ENCODE data around the gene RCAN3.
"Not testable (repeated sequence)": the region's sequence is repeated elsewhere in the genome, so short reads cannot be mapped to it uniquely, and the experiment has no call there.

Gene RCAN3

DNA sequence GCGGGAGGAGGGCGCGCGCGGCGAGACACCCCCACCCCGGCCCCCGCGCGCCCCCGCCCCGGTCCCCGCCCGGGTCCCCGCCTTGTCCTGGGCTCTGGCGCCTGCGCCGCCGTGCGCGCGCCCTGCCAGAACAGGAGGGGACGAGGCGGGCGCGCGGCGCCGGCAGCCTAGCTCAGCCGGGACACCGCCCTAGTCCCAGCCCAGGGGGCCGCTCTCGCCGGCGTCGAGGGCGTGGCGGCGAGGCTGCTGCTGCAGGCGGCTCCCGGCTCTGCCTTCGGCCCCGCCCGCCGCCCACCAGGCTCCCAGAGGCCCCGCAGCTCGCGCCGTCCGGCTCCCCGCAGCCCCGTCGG is at the start of gene RCAN3:
RCAN3 (plus strand) TSS at position 128 of the 350 bp plus-strand sequence. CDS start 11,537 bp downstream, outside the sequence.
- peak; percentile 72 for DNase-seq

DNA sequence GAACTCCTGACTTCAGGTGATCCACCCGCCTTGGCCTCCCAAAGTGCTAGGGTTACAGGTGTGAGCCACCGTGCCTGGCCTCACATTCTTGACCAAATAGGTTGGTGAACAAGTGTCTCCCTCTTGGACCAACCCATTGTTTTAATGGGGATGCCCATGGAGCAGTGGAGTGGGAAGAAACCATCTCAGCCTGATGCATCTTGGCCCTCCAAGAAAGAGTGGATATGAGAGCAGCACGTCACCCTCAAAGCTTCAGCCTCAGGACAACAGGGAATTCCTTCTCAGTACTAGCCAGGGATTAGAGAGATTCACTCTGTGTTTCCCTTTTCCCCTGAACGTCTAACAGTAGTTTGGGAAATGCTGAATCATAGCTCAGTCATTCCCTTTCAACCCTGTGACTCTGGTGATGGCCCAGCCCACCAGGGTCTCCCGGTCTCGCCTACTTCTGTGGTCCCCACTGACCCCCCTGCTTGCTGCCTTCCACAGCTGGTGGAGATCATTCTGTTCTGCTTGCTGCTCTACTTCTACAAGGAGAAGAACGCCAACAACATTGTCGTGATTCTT is 49.6 kb upstream of the RCAN3 start:
- no peak for DNase-seq

DNA sequence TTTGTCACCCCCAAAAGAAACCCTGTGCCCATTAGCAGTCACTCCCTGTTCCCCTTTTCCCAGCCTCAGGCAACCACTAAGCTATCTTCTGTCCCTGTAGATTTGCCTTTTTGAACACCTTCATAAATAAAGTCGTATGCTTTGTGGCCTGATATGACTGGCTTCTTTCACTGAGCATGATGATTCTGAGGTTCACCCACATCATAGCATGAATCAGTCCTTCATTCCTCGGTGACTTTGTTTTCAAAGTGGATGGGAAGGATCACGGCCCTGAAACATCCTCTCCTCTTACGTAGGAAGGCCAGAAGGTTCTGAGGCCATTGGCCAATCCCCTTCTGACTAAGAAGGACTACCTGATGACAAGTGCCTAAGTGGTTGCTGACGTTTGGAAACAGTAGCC is 48.0 kb upstream of the RCAN3 start:
- peak; percentile 33 for DNase-seq

DNA sequence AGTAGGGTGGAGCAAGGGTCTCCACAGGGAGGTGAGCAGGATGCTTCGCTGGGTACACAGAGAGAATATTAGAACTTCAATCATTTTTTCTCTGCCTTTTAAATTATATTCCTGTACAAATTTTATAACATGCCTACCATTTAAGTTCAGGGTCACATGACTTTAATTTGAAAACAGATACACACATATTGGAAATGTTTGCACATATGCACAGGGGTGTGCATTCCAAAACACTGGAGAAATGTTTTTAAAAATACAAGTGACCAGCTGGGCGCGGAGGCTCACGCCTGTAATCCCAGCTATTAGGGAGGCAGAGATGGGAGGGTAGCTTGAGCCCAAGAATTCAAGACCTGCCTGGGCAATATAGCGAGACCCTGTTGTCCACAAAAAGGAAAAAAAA is 47.4 kb upstream of the RCAN3 start:
- no peak for DNase-seq

DNA sequence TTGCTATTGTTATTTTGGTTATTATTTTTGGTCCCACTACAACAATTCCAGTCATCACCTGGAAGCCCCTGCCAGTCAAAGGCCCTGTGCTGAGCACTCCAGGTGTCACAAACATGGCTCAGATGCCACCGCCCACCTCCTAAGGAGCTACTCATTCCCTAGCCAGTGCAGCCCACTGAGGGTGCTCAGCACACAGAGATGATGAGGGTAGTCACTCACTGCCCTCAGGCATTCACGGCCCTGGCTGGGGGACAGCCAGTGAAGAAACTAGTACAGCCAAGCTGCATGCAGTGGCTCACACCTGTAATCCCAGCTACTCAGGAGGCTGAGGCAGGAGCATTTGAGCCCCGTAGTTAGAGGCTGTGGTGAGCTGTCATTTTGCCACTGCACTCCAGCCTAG is 44.8 kb upstream of the RCAN3 start:
- DNase-seq, result no peak

DNA sequence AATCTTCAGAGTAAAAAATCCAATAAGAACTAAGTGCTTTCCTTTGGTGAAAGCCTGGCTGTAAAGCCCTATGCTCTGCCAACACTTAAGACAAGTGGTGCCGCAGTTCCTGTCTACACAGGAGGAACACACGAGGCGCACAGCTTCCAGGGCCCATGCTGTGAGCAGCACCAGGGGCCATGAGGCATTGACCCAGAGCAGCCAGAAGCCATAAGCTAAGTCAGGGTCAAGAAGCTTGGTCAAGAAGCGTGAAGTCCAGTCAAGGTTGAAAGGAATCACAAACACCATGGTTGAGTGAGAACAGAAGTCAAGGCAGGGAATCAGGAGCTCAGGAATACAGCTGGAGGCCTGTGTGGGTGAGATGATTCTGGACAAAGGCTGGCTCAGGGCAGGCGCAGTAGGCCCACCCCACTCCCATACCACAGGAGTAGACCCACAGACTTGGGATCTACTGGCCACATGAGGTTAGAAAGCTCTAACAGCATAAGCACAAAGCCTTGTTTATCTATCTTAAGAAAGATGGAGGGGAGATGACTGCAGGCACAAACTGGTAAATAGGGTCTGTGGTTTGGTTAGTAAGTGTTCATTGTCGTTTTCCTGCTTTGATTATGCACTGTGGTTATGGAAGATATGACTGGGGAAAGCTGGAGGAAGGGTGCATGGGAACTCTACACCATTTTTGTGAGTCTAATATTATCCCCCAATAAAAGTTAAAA is 42.9 kb upstream of the RCAN3 start:
- no peak for DNase-seq

DNA sequence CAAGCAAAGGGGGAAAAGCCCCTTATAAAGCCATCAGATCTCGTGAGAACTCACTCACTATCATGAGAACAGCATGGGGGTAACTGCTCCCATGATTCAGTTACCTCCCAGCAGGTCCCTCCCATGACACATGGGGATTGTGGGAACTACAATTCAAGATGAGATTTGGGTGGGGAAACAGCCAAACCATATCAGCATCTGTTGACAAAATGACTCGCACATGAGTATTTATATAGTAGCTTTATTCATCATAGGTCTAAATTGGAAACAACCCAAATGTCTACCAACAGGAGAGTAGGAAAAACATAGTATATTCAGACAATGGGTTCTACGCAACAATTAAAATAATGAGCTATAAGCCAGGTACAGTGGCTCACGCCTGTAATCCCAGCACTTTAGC is 40.5 kb upstream of the RCAN3 start:
- DNase-seq, result not testable (repeated sequence)

DNA sequence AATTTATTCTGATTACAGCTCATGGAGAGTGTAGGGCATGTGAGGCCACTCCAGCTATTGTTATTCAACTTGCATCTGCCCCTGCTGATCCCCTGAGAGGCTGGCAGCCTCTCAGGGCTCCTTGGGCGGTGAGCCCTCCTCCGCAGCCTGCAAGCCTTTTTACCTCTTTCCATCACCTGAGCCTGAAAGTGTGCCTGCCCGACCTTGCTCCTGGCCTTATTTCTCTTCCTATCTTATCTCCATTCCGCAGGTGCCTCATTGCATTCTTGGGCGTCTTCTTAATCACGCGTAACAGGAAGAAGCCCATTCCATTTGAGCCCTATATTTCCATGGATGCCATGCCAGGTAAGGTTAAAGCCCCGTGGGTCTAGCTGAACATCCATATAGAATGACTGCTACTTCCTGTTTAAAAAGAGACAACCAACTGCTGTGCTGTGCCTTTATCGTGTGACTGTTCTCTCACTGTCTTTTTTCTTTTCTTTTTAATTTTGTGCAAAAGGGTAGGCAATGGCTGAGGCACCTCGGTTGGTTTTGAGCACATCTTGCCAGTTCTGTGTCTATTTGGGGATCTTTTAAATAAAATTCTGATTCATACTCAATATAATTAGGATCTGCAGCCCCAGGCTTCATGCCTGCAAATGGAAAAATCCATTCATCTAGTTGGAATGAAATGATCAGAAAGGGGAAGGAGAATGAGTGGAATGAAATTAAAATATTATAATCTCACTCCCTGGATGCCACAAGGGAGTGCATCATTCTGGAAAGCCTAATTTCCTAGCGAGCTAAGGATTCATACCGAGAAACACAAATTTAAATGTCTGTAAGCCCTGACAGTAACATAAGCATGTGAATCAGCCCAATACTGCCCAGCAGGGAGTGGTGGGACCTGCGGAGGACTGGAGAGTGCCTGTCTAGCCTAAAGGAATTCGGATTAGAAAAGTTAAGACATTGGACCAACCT is 38.6 kb upstream of the RCAN3 start:
- DNase-seq, result no peak

DNA sequence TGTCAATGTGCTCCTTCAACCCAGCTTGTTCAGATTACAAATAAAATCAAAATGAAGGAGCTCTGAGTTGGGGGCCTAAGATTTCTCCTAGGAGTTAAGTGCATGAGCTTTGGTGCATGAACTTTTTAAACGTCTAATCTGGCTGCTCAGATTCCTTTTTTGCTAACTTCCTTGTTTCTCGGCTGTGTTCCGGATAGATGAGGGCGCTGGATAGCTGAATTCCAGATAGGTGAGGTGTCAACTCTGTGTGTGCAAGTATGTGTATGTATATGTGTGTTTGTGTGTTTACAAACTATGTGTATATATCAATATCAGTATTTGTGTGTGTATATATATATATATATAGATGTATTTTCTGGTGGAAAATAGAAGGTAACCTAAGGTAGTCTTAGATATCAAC is 37.5 kb upstream of the RCAN3 start:
- DNase-seq, result no peak

DNA sequence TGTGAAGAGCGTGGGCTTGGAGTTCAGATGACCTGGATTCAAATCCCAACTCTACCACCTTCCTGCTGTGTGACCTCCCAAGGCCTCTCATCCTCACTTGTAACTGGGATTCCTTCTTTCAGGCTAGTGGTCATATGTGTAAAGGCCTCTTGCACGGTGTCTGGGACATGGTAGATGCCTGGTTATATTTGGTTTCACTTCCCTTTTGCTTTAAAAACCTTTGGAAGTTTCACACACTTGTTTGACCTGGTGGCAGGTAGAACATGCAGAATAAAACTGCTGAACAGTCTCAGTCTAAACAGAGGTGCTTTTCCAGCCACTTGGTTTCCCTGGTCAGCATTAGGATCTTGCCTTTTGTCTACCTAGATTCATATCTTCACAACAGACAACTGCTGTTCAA is 37.0 kb upstream of the RCAN3 start:
- peak; percentile 30 for DNase-seq

DNA sequence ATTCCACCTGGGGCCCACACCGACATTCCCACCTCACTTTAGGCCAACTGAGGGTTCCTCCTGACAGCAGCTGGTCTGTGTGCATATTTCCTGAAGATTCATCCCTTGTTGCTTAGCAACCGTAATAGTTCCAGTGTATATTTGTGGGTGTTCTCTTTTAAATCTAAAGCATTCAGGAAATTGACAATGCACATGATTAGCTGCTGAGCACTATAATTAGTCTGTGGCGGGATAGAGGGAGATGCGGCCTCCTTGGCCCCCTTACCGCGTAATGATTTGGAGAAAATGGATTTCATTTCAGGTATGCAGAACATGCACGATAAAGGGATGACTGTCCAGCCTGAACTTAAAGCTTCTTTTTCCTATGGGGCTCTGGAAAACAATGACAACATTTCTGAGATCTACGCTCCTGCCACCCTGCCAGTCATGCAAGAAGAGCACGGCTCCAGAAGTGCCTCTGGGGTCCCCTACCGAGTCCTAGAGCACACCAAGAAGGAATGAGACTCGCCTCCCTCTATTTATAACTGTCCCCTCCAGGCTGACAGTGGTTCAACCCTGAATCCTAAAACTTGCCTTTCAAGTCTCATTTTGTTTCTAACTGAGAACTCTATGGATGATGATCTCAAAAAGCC is 33.8 kb upstream of the RCAN3 start:
- no peak for DNase-seq

DNA sequence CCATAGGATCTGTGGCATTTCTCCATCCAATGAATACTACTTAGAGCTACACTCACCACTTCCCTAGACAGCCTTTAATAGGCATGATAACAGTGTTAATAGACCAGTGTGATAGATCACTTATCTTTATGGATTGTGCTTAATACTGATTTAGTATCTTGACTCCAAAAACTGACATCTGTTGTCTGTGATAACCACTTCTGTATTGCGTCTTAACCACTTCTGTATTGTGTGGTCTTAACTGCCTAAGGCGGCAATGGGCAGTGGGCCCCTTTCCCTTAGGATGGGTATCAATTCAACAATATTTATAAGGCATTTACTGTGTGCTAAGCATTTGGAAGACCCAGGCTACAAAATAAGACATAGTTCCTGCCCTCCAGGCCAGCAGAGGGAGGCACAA is 32.0 kb upstream of the RCAN3 start:
- DNase-seq, result peak; percentile 47

DNA sequence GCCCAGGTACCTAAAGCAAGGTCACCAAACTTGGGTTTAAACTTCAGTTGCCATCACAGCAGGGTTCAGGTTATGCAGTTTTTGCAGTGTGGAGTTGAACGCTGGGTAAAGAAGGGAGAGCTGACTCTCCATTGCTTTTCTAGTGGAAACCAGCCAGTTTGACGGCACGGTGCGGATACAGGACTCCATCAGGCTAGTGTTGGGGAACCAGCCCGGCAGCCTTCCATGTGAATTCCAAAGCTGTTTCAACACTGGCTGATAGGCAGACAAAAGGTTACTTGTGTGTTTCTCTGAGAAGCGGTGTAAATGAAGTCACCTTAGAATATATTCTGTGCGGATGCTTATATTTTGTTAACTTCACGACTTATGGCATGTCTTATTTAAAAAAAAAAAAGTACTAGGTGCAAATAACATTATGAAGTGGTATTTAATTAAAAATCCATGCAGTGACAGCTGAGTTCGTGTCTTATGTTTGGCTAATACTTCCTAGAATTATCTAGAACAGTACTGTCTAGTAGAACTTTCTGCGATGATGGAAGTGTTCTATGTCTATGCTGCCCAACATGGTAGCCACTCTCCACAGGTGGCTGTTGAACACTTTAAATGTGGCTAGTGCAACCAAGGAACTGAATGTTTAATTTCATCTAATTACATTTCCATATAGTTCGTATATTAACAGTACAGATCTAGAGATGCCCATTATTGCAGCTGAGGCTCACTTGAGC is 29.9 kb upstream of the RCAN3 start:
- no peak for DNase-seq

DNA sequence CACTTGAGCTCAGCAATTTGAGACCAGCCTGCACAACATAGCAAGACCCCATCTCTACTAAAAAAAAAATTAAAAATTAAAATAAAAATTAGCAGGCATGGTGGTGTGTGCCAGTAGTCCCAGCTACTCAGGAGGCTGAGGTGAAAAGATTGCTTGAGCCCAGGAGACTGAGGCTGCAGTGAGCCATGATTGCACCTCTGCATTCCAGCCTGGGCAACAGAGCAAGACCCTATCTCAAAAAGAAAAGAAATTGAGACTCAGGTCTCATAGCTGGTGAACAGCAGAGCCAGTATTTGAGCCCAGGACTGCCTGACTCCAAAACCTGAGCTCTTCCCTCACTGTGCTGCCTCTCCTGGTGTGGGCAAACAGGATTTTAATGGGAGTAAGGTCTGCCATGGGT is 28.4 kb upstream of the RCAN3 start:
- no peak for DNase-seq

DNA sequence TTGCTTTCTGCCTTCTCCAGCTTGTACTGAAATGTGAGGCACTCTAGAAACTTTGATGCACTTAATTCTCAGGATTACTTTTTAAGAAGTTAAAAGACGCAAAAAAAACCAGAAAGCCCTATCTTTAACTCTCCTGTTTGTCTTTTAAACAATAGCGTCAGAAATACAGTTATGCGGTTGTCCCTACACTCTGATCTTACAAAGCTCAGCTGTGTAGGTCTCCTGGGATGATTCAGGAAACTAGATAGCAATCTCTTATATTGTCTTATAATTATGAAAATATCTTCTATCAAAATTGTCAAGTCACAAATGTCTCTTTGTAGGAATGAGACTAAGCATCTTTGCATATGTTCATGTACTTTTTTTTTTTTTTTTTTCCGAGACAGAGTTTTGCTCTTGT is 26.9 kb upstream of the RCAN3 start:
- no peak for DNase-seq

DNA sequence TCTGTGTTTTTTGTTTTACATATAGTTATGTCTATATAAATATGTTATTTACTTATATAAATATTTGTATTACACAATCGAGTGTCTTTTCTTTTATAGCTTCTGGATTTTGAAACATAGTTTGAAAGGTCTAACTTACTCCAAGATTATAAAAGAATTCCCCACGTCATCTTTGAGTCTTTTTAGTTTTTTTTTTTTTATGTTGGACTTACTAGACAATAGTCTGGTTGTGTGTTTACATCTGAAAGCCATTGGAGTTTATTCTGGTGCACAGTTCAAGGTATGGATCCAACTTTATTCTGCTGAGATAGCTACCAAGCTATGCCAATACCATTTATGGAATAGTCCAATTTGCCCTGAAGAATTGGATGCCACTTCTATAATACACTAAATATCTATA is 26.1 kb upstream of the RCAN3 start:
- no peak for DNase-seq

DNA sequence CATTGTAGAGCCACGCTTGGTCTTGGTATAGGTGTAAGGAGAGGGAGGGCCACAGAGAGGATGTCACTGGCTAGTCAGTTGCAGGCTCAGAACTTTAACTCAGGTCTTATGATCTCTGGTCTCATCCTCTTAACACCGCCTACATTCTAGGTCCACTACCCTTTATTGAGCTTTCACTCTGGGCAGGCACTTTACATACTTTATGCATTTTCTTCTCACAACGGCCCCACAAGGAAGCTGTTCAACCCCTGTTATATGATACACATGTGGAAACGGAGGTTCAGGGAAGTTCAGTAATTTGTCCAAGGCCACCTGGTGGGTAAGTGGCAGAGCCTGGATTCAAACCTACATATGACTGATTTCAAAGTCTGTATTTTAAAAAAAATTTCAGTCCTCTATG is 25.3 kb upstream of the RCAN3 start:
- no peak for DNase-seq

DNA sequence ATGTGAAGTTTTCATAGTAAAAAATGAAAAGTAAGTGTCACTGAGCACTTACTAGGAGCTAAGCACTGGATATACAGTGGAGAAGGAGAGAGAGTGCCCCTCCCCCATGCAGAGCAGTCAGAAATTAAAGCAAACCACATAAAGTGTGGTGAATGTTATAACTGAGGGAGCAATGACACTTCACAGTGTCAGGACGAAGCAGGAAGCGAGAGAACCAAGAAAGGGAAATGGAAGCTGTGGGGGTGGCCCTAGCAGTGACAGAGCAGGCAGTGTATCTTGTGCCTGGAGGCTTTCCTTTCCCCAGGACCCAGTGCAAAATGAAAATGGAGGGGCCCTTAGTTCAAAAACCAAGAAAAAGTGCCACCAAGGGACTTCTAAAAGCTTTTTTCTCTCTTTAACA is 21.5 kb upstream of the RCAN3 start:
- DNase-seq, result peak; percentile 96

DNA sequence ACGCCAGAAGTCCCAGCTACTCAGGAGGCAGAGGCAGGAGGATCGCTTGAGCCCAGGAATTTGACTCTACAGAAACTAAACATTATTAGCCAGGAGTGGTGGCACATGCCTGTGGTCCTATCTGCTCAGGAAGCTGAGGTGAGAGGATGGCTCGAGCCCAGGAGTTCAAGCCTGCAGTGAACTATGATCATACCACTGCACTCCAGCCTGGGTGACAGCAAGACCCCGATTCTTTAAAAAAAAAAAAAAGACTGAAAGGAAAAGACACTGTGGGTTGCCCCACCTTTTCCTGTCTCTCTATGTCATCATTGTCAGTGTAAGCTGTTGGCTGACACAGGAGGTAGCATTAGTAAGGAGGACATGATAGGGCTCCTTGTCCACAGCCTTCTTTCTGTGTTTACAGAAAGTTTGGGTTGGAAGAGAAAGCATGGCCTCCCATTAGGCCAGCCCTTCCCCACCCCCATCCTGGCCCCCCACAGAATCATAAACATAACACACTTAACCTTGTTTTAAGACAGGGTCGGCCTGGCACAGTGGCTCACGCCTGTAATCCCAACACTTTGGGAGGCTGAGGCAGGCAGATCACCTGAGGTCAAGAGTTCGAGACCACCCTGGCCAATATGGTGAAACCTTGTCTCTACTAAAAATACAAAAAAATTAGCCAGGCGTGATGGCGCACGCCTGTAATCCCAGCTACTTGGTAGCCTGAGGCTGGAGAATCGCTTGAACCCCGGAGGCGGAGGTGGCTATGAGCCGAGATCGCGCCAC is 20.6 kb upstream of the RCAN3 start:
- DNase-seq, result peak; percentile 49

DNA sequence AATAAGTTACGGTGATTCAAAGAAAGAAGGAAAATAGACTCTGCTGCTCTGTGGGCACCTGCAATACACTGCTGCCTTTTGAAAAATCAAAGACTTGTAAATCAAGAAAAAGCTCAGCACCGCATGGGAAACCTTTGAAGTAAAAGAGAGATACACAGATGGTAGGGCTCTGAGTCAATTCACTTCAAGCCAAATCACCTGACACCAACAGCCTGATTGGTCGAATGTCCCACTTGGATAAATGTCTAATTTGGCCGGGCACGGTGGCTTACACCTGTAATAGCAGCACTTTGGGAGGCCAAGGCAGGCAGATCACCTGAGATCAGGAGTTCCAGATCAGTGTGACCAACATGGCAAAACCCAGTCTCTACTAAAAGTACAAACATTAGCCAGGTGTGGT is 19.2 kb upstream of the RCAN3 start:
- no peak for DNase-seq

DNA sequence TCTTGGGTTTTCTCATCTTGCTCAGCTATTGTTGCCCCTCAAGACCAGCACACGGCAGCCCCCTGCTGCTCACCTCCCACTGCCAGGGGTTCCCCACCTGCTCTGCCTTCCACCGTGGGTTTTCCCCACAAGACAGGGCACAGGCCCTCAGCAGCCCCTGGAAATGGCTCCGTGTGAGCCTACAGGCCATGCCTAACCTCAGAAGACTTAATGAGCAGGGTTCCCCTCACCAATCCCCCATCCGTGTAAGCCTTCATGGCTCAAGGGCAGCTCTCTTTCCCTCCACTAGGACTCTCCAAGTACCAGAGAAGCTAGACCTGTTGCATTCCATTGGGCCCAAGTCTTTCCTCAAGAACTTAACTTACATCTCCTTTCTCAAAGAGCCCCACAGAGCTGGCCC is 18.4 kb upstream of the RCAN3 start:
- no peak for DNase-seq
